Activated effector memory CD4-positive, alpha-beta T cell treated with Interleukin-2 at 50 U/mL for 16 hours (primary cell): ENCODE results near the gene DYNLT2.
A peak's percentile ranks its signal among the peaks of the same experiment; 100 is the strongest.
"Not testable (repeated sequence)": the region's sequence is repeated elsewhere in the genome, so short reads cannot be mapped to it uniquely, and the experiment has no call there.

Source experiments
- DNase-seq: peaks from one replicate; pipeline ENCODE4 v3.0.0-alpha.2; 2020

The DYNLT2 gene

GRCh38 chr6:169726963-169727362 is 24.4 kb downstream of the DYNLT2 start:
- no peak for DNase-seq

- DNase-seq, result no peak
These were observed 25.3 kb downstream of the DYNLT2 start for GRCh38 chr6:169726049-169726400.

- DNase-seq, result no peak
These were observed 26.0 kb downstream of the DYNLT2 start for GRCh38 chr6:169725125-169726048.

GRCh38 chr6:169724494-169725124 is 26.8 kb downstream of the DYNLT2 start, which contains the start of gene PHF10:
Gene PHF10, minus strand, starts transcription at chr6:169724500. Its CDS starts 569 bp downstream, at chr6:169723931.
- peak; percentile 59 for DNase-seq

- DNase-seq, result peak; percentile 20
These were observed 27.3 kb downstream of the DYNLT2 start for GRCh38 chr6:169723991-169724493.

GRCh38 chr6:169723200-169723909 is 28.0 kb downstream of the DYNLT2 start:
- peak; percentile 60 for DNase-seq

- DNase-seq, result peak; percentile 33
These were observed 28.8 kb downstream of the DYNLT2 start for GRCh38 chr6:169722362-169723199.

GRCh38 chr6:169720207-169720855 is 31.0 kb downstream of the DYNLT2 start:
- DNase-seq, result no peak

- no peak for DNase-seq
These were observed 32.3 kb downstream of the DYNLT2 start for GRCh38 chr6:169719117-169719516.

- no peak for DNase-seq
These were observed 36.8 kb downstream of the DYNLT2 start for GRCh38 chr6:169714595-169714994.

GRCh38 chr6:169714178-169714577 is 37.2 kb downstream of the DYNLT2 start:
- DNase-seq, result no peak

GRCh38 chr6:169710009-169710408 is 41.4 kb downstream of the DYNLT2 start:
- no peak for DNase-seq

- DNase-seq, result no peak
These were observed 42.1 kb downstream of the DYNLT2 start for GRCh38 chr6:169709293-169709692.

GRCh38 chr6:169707772-169708171 is 43.6 kb downstream of the DYNLT2 start:
- no peak for DNase-seq

- no peak for DNase-seq
These were observed 48.5 kb downstream of the DYNLT2 start for GRCh38 chr6:169702840-169703246.

- DNase-seq, result peak; percentile 94
These were observed 49.2 kb downstream of the DYNLT2 start, which contains the start of the genes C6orf120 and WDR27 for GRCh38 chr6:169701954-169702839. Gene C6orf120, plus strand, starts transcription at chr6:169702126. Its CDS starts 334 bp downstream, at chr6:169702460. Gene WDR27, minus strand, starts transcription at chr6:169702029. Its CDS starts 13,024 bp downstream, at chr6:169689005.

- no peak for DNase-seq
These were observed 49.9 kb downstream of the DYNLT2 start for GRCh38 chr6:169701311-169701953.

GRCh38 chr6:169700296-169700695 is 51.1 kb downstream of the DYNLT2 start:
- DNase-seq, result no peak

- DNase-seq, result not testable (repeated sequence)
These were observed 54.3 kb downstream of the DYNLT2 start for GRCh38 chr6:169697115-169697514.

- no peak for DNase-seq
These were observed 56.2 kb downstream of the DYNLT2 start for GRCh38 chr6:169695131-169695530.
